ENCODE measurements around the gene ABTB2.

ABTB2 gene

DNA sequence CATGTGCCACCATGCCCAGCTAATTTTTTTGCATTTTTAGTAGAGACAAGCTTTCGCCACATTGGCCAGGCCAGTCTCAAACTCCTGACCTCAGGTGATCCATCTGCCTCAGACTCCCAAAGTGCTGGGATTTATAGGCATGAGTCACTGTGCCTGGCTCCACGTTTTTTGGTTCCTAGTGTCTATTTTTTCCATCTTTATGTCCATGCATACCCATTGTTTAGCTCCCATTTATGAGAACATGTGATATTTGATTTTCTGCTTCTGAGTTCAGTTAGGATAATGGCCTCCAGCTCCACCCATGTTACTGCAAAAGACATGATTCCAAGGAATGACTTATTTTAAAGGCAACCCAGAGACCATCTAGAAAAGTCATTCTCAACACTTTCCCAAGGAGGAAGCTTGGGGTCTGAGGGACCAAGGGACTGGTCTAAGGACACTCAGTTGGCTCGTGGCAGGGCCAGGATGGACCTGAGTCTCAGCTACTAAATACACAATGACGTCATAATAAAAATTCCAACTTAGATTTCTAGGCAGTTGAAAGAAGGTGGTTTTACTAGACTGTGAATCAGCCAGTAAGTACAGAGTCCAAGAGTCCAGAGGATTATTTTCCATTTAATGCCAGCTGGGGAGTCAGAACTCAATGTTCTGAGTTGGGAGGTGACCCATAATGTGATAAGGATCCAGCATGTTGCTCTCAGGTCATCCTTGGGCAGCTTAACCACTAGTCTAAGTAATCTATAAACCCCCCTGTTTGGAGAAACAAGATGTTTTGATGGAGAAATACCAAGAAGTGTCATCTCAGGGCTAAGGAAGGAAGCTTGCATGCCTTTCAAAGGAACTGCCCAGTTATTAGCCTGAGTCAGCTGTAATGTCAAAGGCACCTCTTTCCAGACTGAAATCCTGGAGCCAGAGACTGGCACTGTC is 39.4 kb downstream of the ABTB2 start:
- no peak overlapping the region for H3K4me3 ChIP-seq (ENCODE audit: low read length)
- DNase-seq (ENCODE audit: low read depth): peak; percentile 46
- TF ChIP-seq, protein P1, sequence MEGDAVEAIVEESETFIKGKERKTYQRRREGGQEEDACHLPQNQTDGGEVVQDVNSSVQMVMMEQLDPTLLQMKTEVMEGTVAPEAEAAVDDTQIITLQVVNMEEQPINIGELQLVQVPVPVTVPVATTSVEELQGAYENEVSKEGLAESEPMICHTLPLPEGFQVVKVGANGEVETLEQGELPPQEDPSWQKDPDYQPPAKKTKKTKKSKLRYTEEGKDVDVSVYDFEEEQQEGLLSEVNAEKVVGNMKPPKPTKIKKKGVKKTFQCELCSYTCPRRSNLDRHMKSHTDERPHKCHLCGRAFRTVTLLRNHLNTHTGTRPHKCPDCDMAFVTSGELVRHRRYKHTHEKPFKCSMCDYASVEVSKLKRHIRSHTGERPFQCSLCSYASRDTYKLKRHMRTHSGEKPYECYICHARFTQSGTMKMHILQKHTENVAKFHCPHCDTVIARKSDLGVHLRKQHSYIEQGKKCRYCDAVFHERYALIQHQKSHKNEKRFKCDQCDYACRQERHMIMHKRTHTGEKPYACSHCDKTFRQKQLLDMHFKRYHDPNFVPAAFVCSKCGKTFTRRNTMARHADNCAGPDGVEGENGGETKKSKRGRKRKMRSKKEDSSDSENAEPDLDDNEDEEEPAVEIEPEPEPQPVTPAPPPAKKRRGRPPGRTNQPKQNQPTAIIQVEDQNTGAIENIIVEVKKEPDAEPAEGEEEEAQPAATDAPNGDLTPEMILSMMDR (conservative IDR thresholded peaks at IDR 0.05; ENCODE audit: low read depth, low read length): no peak

DNA sequence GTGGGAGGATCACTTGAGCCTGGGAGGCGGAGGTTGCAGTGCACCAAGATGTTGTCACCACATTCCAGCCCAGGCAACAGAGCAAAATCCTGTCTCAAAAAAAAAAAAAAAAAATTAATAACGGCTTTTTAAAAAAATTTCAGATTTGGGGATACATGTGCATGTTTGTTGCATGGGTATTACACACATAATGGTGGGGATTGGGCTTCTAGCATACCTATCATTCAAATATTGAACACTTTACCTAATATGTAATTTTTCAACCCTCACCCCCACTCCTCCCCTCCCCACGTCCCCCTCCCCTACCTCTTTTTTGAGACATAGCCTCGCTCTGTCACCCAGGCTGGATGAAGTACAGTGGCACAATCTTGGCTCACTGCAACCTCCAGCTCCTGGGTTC is 40.1 kb downstream of the ABTB2 start:
- H3K4me3 ChIP-seq (ENCODE audit: low read length): no peak overlapping the region
- TF ChIP-seq, protein P1 (conservative IDR thresholded peaks at IDR 0.05; ENCODE audit: low read depth, low read length): no peak
- no peak for DNase-seq (ENCODE audit: low read depth)

DNA sequence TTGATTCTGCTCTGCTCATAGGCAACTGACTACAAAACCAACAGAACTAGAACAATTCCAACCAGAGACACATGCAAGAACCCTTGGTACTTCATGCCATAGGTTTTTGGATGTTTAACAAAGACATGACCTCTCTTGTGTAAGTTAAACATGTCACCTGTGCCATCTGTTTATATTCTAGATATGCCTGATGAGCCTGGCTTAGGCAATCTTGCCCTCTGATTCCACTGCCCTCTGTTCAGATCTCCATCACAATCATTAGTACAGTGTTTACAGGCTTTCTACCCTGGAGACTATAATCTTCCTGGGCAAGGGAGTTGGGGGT is 40.8 kb downstream of the ABTB2 start:
- no peak overlapping the region for H3K4me3 ChIP-seq (ENCODE audit: low read length)
- no peak for DNase-seq (ENCODE audit: low read depth)
- TF ChIP-seq, protein P1 (conservative IDR thresholded peaks at IDR 0.05; ENCODE audit: low read depth, low read length): no peak

DNA sequence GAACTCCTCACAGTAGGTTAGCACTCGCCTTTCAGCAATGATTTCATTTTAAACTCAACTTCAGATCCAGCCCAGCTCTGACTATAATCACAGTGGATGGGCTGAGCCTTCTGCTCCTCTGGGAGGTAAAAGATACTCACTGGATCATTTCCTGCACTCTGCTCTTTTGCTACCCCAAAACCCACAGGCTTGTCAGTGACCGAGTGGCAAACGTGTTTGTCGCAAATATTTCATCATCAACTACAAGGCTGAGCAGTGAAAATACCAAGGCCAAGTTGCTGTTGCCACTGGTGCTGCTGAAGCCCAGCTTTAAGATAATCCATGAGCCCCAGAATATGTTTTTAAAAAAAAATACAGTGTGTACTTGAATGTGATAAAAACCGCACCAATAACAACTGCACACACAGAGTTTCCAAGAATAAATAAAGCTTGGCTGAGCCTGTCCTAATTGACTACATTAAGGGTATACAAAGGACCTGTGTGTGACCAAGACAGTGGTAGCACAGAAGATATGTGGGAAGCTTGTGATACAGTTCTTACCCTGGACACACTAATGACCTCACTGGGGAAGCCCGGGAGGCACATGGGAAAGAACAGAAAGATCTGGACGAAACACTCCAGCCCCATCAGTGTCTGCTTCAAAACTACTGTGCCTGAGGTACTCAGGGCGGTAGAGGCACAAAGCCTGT is 41.3 kb downstream of the ABTB2 start:
- DNase-seq (ENCODE audit: low read depth): no peak
- TF ChIP-seq, protein P1 (conservative IDR thresholded peaks at IDR 0.05; ENCODE audit: low read depth, low read length): no peak

DNA sequence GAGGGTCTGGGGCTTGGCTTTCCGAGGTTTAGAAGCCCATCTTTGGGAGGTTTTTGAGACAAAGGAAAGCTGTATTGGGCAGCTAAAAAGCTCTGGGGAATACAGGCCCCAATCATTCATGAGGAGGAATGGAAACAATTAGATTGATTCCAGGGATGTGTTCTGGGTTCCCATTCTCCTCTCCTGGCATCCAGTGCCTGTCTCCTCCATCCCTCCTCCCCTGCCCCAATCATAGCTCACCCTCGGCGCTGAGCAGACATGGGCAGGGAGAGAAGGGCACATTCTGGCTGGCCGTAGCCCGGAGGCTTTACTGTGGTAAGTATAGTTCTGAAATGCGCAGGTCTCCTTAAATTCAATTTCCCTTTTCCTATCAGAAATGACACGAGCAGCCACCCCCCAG is 42.4 kb downstream of the ABTB2 start:
- TF ChIP-seq, protein P1 (conservative IDR thresholded peaks at IDR 0.05; ENCODE audit: low read depth, low read length): no peak
- no peak overlapping the region for H3K4me3 ChIP-seq (ENCODE audit: low read length)
- no peak for DNase-seq (ENCODE audit: low read depth)

More for the DNA sequence above, 41.3 kb downstream of the ABTB2 start:
- H3K4me3 ChIP-seq (ENCODE audit: low read length): no peak overlapping the region

DNA sequence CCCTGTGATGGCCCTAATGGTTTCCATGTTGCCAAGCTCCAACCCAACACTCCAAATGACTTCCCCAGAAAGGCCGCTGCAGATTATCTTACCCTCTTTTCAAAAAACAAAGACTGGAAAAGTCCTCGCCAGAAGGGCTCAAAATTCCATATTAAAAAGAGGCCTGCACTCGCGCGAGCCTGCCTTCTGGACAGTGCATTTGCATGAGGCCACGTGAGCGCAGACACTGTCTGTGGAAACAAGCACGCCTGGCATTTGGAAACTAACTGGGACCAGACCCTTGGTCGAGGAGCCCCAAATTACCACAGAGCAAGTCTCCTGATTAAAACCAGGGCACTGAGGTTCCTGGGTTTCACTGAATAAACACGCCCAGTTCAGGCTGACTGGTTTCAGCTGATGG is 42.9 kb downstream of the ABTB2 start:
- DNase-seq (ENCODE audit: low read depth): no peak

More for the DNA sequence above, 42.9 kb downstream of the ABTB2 start:
- H3K4me3 ChIP-seq (ENCODE audit: low read length): no peak overlapping the region
- TF ChIP-seq, protein P1 (conservative IDR thresholded peaks at IDR 0.05; ENCODE audit: low read depth, low read length): no peak
